HepG2 (cell line): ENCODE results near the gene VAMP8. TPM values are rescaled to one million over a fixed set of nuclear protein-coding genes. Genes with fewer than 3 reads are reported as not detected.

Experiments
- ARID4A ChIP-seq: sonication (generic); formaldehyde crosslinking; IDR thresholded peaks from 2 replicates; pipeline ENCODE4 v1.5.0; 2020; ENCODE audit warnings: mild to moderate bottlenecking, missing genetic modification reagents, borderline replicate concordance
- ARID5B ChIP-seq: IDR thresholded peaks from 2 replicates; pipeline ENCODE4 v1.4.0; 2020; ENCODE audit warnings: mild to moderate bottlenecking, missing genetic modification reagents
- ASH2L ChIP-seq: fragments of 300-600, 200-600 bp; sonication (generic); IDR thresholded peaks from 2 replicates; pipeline ENCODE4 v1.7.0; 2017; ENCODE audit warnings: low read depth, mild to moderate bottlenecking, moderate library complexity, mixed read lengths, low read length; ENCODE audit not compliant: insufficient read length
- GATAD2A ChIP-seq: IDR thresholded peaks from 2 replicates; pipeline ENCODE4 v1.6.1; 2016
- HDAC2 ChIP-seq: sonication (generic); formaldehyde crosslinking; IDR thresholded peaks from 2 replicates; pipeline ENCODE4 v1.4.0; 2020; ENCODE audit warnings: missing genetic modification reagents
- HOXA7 ChIP-seq: sonication (generic); formaldehyde crosslinking; IDR thresholded peaks from 2 replicates; pipeline ENCODE4 v1.8.1; 2022; ENCODE audit warnings: mild to moderate bottlenecking, missing genetic modification reagents, moderate library complexity
- KLF16 ChIP-seq, 2 experiments: sonication (generic) in 1 of 2; formaldehyde crosslinking in 1 of 2; IDR thresholded peaks; 2 replicates each; pipeline versions ENCODE4 v1.6.1 to v1.8.0; 2016 to 2023; ENCODE audit warnings: missing genetic modification reagents in 2 of 2, missing compliant biosample characterization in 1 of 2
- MXD4 ChIP-seq: IDR thresholded peaks from 2 replicates; pipeline ENCODE4 v1.6.1; 2016; ENCODE audit warnings: mild to moderate bottlenecking, missing biosample characterization, missing genetic modification reagents
- MYPOP ChIP-seq: sonication (generic); formaldehyde crosslinking; IDR thresholded peaks from 2 replicates; pipeline ENCODE4 v1.8.1; 2023; ENCODE audit warnings: mild to moderate bottlenecking, moderate library complexity, missing genetic modification reagents
- PCBP2 ChIP-seq: fragments of 200-400 bp; formaldehyde crosslinking; optimal IDR thresholded peaks from 2 replicates; pipeline ENCODE3; 2018; ENCODE audit warnings: low read length, low read depth; ENCODE audit not compliant: poor library complexity, severe bottlenecking
- POLR2AphosphoS5 ChIP-seq: IDR thresholded peaks from 2 replicates; pipeline ENCODE4 v1.6.1; 2012; ENCODE audit warnings: low read depth, low read length
- POLR2G ChIP-seq: fragments of 200-400 bp; formaldehyde crosslinking; IDR thresholded peaks from 2 replicates; pipeline ENCODE4 v1.6.1; 2018; ENCODE audit warnings: mild to moderate bottlenecking, low read depth, low read length, moderate library complexity
- RFX3 ChIP-seq: IDR thresholded peaks from 2 replicates; pipeline ENCODE4 v1.6.1; 2016; ENCODE audit warnings: missing biosample characterization, missing genetic modification reagents
- RFX5 ChIP-seq: IDR thresholded peaks from 2 replicates; pipeline ENCODE4 v1.6.1; 2011; ENCODE audit warnings: low read depth, low read length, improper control_type of control experiment
- RNF2 ChIP-seq: fragments of 450-650 bp; conservative IDR thresholded peaks from 2 replicates; pipeline ENCODE4 v1.6.1; 2016; ENCODE audit warnings: low read depth
- SAP130 ChIP-seq: IDR thresholded peaks from 2 replicates; pipeline ENCODE4 v1.6.1; 2016; ENCODE audit warnings: low read depth
- TEAD3 ChIP-seq: optimal IDR thresholded peaks from 2 replicates; pipeline ENCODE3; 2016; ENCODE audit warnings: borderline replicate concordance
- ZNF264 ChIP-seq: sonication (generic); formaldehyde crosslinking; IDR thresholded peaks from 2 replicates; pipeline ENCODE4 v1.4.0; 2020; ENCODE audit warnings: missing genetic modification reagents
- polyA plus RNA-seq, 8 experiments: library from polyadenylated mRNA; depleted of rRNA in 3 of 8; stranded (reverse) in 7 of 8; unstranded in 1 of 8; fragments of >200 nt; fragmentation: Illumina TruSeq in 4 of 8; extraction: Trizol in 4 of 8; gene quantifications; 2 replicates each; pipeline versions ENCODE4 v1.2.1 to v1.2.3, GENCODE V29; 2011 to 2016; ENCODE audit warnings: low read depth in 4 of 8, missing spikeins in 1 of 8, mixed read lengths in 1 of 8; ENCODE audit not compliant: insufficient read depth in 1 of 8
- total RNA-seq, 5 experiments: library from RNA; depleted of rRNA; stranded (reverse); fragments of >200 nt; fragmentation: Illumina TruSeq; extraction: Trizol; gene quantifications; 2 replicates each; pipeline ENCODE4 v1.2.3, GENCODE V29; 2016; ENCODE audit warnings: low read depth in 1 of 5
- TF ChIP-seq, protein P1 (sequence below): sonication (generic); formaldehyde crosslinking; IDR thresholded peaks from 2 replicates; pipeline ENCODE4 v1.4.0; 2020; ENCODE audit warnings: low read depth, mild to moderate bottlenecking, missing genetic modification reagents

VAMP8 gene
- total and polyA plus RNA-seq, 2 of the 13 experiments (the other 11 are each of a cell fraction or from before 2014, with no cell fraction given): 83.3 to 157 TPM

DNA sequence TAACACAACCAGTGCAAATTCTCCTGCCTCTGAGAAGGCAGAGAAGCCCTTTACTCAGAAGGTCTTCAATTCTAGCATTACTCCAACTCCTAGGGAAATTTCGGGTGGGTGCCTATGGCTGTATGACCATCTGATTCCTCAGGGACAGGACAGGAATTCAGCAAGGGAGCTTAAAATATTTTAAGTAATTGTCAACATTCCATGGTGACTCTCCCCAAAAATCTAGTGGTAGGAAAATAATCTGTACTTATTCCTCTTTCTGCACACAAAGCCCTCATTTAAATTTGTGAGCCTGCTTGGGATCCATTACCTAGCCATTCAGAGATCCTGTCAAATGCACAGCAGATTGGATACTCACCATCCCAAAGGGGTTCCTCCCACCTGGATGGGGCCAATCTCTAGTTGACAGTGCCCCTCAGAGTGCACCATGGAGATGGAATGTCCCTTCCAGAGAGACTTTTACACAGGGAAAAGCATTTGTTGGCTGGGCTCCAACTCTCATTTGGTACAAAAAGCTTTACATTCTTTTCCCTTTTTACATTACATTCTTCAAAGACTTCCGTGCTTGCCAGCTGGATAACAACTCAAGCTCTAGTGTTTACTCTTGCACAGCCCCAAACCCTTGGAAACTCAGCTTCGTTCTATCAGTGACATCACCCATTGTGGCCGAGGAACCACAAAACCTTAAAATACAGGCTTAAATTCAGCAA is 28.2 kb downstream of the VAMP8 start (continued):
- TF ChIP-seq ARID5B (CRISPR knock-in tag): peak; percentile 52; the same call in 1 of the 2 replicates
- TF ChIP-seq RNF2: no peak
- TF ChIP-seq, protein P1, sequence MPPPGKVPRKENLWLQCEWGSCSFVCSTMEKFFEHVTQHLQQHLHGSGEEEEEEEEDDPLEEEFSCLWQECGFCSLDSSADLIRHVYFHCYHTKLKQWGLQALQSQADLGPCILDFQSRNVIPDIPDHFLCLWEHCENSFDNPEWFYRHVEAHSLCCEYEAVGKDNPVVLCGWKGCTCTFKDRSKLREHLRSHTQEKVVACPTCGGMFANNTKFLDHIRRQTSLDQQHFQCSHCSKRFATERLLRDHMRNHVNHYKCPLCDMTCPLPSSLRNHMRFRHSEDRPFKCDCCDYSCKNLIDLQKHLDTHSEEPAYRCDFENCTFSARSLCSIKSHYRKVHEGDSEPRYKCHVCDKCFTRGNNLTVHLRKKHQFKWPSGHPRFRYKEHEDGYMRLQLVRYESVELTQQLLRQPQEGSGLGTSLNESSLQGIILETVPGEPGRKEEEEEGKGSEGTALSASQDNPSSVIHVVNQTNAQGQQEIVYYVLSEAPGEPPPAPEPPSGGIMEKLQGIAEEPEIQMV (CRISPR knock-in tag): no peak
- peak; percentile 14; the same call in 1 of the 2 replicates for TF ChIP-seq ARID4A (CRISPR knock-in tag)
- TF ChIP-seq HDAC2 (CRISPR knock-in tag): 0 out of 2 replicates have a peak, but pooled peaks have one; percentile 12
- peak; percentile 66 for TF ChIP-seq SAP130
- peak; percentile 52 for TF ChIP-seq POLR2G
- no peak for TF ChIP-seq MXD4 (CRISPR knock-in tag)
- peak; percentile 64 for TF ChIP-seq TEAD3 (CRISPR knock-in tag)
- 0 out of 2 replicates have a peak, but pooled peaks have one; percentile 59 for TF ChIP-seq ZNF264 (CRISPR knock-in tag)
- 0 out of 4 replicates have a peak, but pooled peaks of 1 of the 2 experiments have one; percentile 43 for TF ChIP-seq KLF16 (CRISPR knock-in tag; IDR thresholded peaks at IDR 0.05)
- TF ChIP-seq ASH2L: peak; percentile 58
- no peak for TF ChIP-seq RFX5
- no peak for TF ChIP-seq HOXA7 (CRISPR knock-in tag)
- peak; percentile 14; the same call in 1 of the 2 replicates for TF ChIP-seq MYPOP (CRISPR knock-in tag)
- TF ChIP-seq GATAD2A (CRISPR knock-in tag): peak; percentile 23; the same call in 1 of the 2 replicates
- no peak for TF ChIP-seq PCBP2
- peak; percentile 20; the same call in 1 of the 2 replicates for TF ChIP-seq POLR2AphosphoS5
- TF ChIP-seq RFX3: no peak
